GM12865 (cell line): ENCODE data around the gene MS4A7.

Source experiments
- DNase-seq: peaks from one replicate; pipeline ENCODE4 v3.0.0; 2010; ENCODE audit warnings: low read depth
- H3K4me3 ChIP-seq: 2 replicates; pipeline ENCODE4 v1.5.1; 2011; ENCODE audit warnings: mild to moderate bottlenecking, low read depth, low read length, control low read depth
- CTCF ChIP-seq: IDR thresholded peaks from 2 replicates; pipeline ENCODE4 v1.5.1; 2011; ENCODE audit warnings: low read length, control low read depth, low read depth, inconsistent platforms; ENCODE audit not compliant: insufficient read depth; ENCODE audit errors: missing control alignments

Gene MS4A7

GRCh38 chr11:60370252-60370810 is 8.0 kb upstream of the MS4A7 start:
- no peak overlapping the region for H3K4me3 ChIP-seq
- TF ChIP-seq CTCF: no peak
- DNase-seq: no peak

GRCh38 chr11:60370811-60371298 is 7.5 kb upstream of the MS4A7 start:
- no peak for DNase-seq
- no peak for TF ChIP-seq CTCF
- no peak overlapping the region for H3K4me3 ChIP-seq

- DNase-seq: no peak
- no peak overlapping the region for H3K4me3 ChIP-seq
- TF ChIP-seq CTCF: no peak
Observed at GRCh38 chr11:60371386-60371785, 6.9 kb upstream of the MS4A7 start.

- no peak for TF ChIP-seq CTCF
- DNase-seq: no peak
Observed at GRCh38 chr11:60371854-60372253, 6.5 kb upstream of the MS4A7 start.

GRCh38 chr11:60372767-60373166 is 5.6 kb upstream of the MS4A7 start:
- TF ChIP-seq CTCF: no peak
- no peak for DNase-seq
- no peak overlapping the region for H3K4me3 ChIP-seq

More at GRCh38 chr11:60371854-60372253, 6.5 kb upstream of the MS4A7 start:
- H3K4me3 ChIP-seq: no peak overlapping the region

GRCh38 chr11:60375316-60375715 is 3.0 kb upstream of the MS4A7 start:
- H3K4me3 ChIP-seq: no peak overlapping the region
- TF ChIP-seq CTCF: no peak
- no peak for DNase-seq

- no peak for TF ChIP-seq CTCF
- no peak for DNase-seq
- no peak overlapping the region for H3K4me3 ChIP-seq
Observed at GRCh38 chr11:60376601-60377000, 1.7 kb upstream of the MS4A7 start.
